DOHH2 (cell line): ENCODE data around the gene APCDD1L.

ENCODE experiments used
- H3F3A ChIP-seq: fragments of 200-600 bp; sonication (generic), shearing (Covaris generic); 2 replicates; pipeline ENCODE4 v1.6.0; 2016; ENCODE audit warnings: antibody characterized with exemption, mild to moderate bottlenecking; ENCODE audit not compliant: control insufficient read depth, insufficient read depth
- H3K27ac ChIP-seq: fragments of 200-600 bp; sonication (generic); 2 replicates; pipeline ENCODE4 v1.5.1; 2014; ENCODE audit warnings: low read depth, mild to moderate bottlenecking, low read length, moderate library complexity
- H3K27me3 ChIP-seq: fragments of 200-600 bp; sonication (generic); 2 replicates; pipeline ENCODE4 v1.6.1; 2014; ENCODE audit warnings: mild to moderate bottlenecking, low read length, mixed read lengths; ENCODE audit not compliant: control insufficient read depth
- H3K36me3 ChIP-seq: fragments of 200-600 bp; sonication (generic); 2 replicates; pipeline ENCODE4 v1.6.1; 2014; ENCODE audit warnings: mild to moderate bottlenecking, low read length, moderate library complexity, mixed read lengths; ENCODE audit not compliant: control insufficient read depth
- H3K4me1 ChIP-seq: fragments of 200-600 bp; sonication (generic); 2 replicates; pipeline ENCODE4 v1.6.1; 2014; ENCODE audit warnings: mild to moderate bottlenecking, low read length, mixed read lengths; ENCODE audit not compliant: control insufficient read depth
- H3K4me2 ChIP-seq: fragments of 200-600 bp; sonication (generic); 2 replicates; pipeline ENCODE4 v1.6.0; 2014; ENCODE audit warnings: mild to moderate bottlenecking, low read length, moderate library complexity
- H3K4me3 ChIP-seq: fragments of 200-600 bp; sonication (generic); 2 replicates; pipeline ENCODE4 v1.5.1; 2014; ENCODE audit warnings: mild to moderate bottlenecking, low read length, mixed read lengths
- H3K79me2 ChIP-seq: fragments of 200-600 bp; sonication (generic); 2 replicates; pipeline ENCODE4 v1.6.1; 2014; ENCODE audit warnings: mild to moderate bottlenecking, low read length, mixed read lengths; ENCODE audit not compliant: control insufficient read depth
- H3K9me2 ChIP-seq: fragments of 200-600 bp; sonication (generic); replicated peaks from 2 replicates; pipeline ENCODE4 v1.6.1; 2014; ENCODE audit warnings: mild to moderate bottlenecking, low read length, mixed read lengths; ENCODE audit not compliant: control insufficient read depth
- H3K9me3 ChIP-seq: fragments of 200-600 bp; sonication (generic); 2 replicates; pipeline ENCODE4 v1.6.1; 2014; ENCODE audit warnings: antibody characterized with exemption, low read length, mixed read lengths; ENCODE audit not compliant: control insufficient read depth, insufficient read depth
- H4K20me1 ChIP-seq: fragments of 200-600 bp; sonication (generic); 2 replicates; pipeline ENCODE4 v1.6.0; 2014; ENCODE audit warnings: low read depth, mild to moderate bottlenecking, antibody characterized with exemption, low read length, moderate library complexity; ENCODE audit not compliant: control insufficient read depth, insufficient read depth
- EZH2phosphoT487 ChIP-seq: fragments of 200-600 bp; sonication (generic); IDR thresholded peaks from 2 replicates; pipeline ENCODE4 v1.6.1; 2017; ENCODE audit warnings: borderline replicate concordance, mild to moderate bottlenecking, antibody characterized with exemption, low read length, moderate library complexity, mixed read lengths
- TF ChIP-seq, protein P1 (sequence below): fragments of 200-600 bp; sonication (generic); IDR thresholded peaks from one replicate; pipeline ENCODE4 v1.5.1; 2014; ENCODE audit warnings: antibody characterized with exemption, mild to moderate bottlenecking, low read depth, low read length; ENCODE audit not compliant: poor library complexity, severe bottlenecking

APCDD1L gene

DNA sequence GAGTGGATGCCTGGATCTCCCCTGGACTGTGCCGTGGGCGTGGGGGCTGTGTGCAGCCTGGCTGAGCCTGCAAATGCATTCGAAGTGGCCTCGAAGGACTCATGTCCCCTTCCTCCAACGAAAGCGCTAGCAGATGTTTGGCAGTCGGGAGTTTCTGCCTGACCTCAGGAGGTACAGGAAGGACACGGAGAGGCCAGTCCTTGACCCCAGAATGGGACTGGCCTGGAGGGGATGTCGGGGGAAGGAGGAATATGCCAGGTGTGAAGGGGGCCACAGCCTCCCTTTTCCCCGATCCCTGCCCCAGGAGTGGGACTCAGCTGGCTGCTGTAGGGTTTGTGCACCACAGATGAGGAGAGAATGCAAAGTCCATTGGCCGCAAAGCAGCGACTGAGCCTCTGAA, 45.6 kb downstream of the APCDD1L start:
- Histone ChIP-seq H3K79me2 (no peaks in the 10 kb centered on the region), H3F3A (no peaks in the 10 kb centered on the region)

GRCh38 chr20:58467572-58468527, 47.3 kb downstream of the APCDD1L start:
- TF ChIP-seq, protein P1, sequence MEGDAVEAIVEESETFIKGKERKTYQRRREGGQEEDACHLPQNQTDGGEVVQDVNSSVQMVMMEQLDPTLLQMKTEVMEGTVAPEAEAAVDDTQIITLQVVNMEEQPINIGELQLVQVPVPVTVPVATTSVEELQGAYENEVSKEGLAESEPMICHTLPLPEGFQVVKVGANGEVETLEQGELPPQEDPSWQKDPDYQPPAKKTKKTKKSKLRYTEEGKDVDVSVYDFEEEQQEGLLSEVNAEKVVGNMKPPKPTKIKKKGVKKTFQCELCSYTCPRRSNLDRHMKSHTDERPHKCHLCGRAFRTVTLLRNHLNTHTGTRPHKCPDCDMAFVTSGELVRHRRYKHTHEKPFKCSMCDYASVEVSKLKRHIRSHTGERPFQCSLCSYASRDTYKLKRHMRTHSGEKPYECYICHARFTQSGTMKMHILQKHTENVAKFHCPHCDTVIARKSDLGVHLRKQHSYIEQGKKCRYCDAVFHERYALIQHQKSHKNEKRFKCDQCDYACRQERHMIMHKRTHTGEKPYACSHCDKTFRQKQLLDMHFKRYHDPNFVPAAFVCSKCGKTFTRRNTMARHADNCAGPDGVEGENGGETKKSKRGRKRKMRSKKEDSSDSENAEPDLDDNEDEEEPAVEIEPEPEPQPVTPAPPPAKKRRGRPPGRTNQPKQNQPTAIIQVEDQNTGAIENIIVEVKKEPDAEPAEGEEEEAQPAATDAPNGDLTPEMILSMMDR: no peak
- no peak for TF ChIP-seq EZH2phosphoT487
- no peaks in the 10 kb centered on the region for H3K36me3 ChIP-seq
- H3F3A ChIP-seq: no peaks in the 10 kb centered on the region
- no peak overlapping the region for H3K4me3 ChIP-seq
- no peak overlapping the region for H3K27ac ChIP-seq
- H4K20me1 ChIP-seq: no peaks in the 10 kb centered on the region
- H3K4me1 ChIP-seq: no peaks in the 10 kb centered on the region
- no peaks in the 10 kb centered on the region for H3K9me3 ChIP-seq
- no peaks in the 10 kb centered on the region for H3K79me2 ChIP-seq
- H3K9me2 ChIP-seq: no peaks in the 10 kb centered on the region
- H3K27me3 ChIP-seq: no peaks in the 10 kb centered on the region
- H3K4me2 ChIP-seq: no peak overlapping the region

More for the DNA sequence above, 45.6 kb downstream of the APCDD1L start:
- H3K36me3 ChIP-seq: no peaks in the 10 kb centered on the region
- no peaks in the 10 kb centered on the region for H3K27me3 ChIP-seq
- no peaks in the 10 kb centered on the region for H3K9me2 ChIP-seq
- no peaks in the 10 kb centered on the region for H4K20me1 ChIP-seq
- H3K27ac ChIP-seq: no peak overlapping the region
- no peaks in the 10 kb centered on the region for H3K4me1 ChIP-seq
- no peak overlapping the region for H3K4me2 ChIP-seq
- H3K4me3 ChIP-seq: no peak overlapping the region
- no peaks in the 10 kb centered on the region for H3K9me3 ChIP-seq
- TF ChIP-seq, protein P1: no peak
- TF ChIP-seq EZH2phosphoT487: no peak

DNA sequence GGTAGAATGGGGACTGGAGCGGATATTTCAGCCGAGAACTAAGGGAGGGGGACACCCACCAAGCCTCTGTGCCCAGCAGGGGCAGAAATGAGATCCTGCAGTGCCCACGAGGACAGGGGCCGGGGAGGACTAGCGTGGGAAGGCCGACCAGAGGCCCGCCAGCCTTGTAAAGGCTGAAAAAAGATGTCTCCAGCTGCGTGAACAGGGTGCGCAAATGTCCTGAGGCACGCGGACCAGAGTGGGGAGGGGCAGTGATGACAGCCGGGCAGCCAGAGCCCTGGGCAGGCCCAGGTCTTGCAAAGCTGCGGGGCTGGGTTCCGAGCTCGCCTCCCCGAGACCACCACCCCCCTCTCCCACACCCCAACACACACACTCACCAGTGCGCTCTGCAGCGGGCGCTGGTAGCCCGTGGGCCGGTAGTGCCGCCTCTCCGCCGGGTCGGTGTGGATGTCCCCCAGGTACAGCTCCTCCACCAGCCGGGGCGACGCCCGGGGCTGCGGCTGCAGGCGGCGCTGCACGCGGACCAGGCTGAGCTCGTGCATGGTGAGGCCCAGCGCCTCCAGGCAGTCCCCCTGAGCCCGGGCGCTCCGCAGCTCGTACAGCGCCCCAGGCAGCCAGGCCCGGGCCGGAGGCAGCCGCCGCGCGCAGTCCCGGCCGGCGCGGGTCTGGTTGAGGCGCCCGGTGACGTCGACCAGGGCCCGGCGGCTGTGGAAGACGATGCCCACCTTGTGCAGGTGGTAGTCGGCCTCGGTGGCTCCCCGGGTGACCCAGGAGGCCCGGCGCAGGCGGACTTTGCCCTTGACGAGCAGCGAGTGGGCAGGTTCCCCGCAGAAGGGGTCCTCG, 48.2 kb downstream of the APCDD1L start:
- Histone ChIP-seq H3K4me3 (no peak overlapping the region), H4K20me1 (no peaks in the 10 kb centered on the region), H3K4me1 (no peaks in the 10 kb centered on the region), H3K9me3 (no peaks in the 10 kb centered on the region), H3K27ac (no peak overlapping the region), H3F3A (no peaks in the 10 kb centered on the region), H3K36me3 (no peaks in the 10 kb centered on the region), H3K27me3 (no peaks in the 10 kb centered on the region), H3K9me2 (no peaks in the 10 kb centered on the region), H3K4me2 (no peak overlapping the region), H3K79me2 (no peaks in the 10 kb centered on the region)
- no peak for TF ChIP-seq EZH2phosphoT487
- TF ChIP-seq, protein P1: no peak
